ENCODE data around the gene ERICH3. TPM values are rescaled to one million over a fixed set of nuclear protein-coding genes. Genes with fewer than 3 reads are reported as not detected.

The ERICH3 gene
- total and polyA plus RNA-seq, 10 of the 15 experiments (the other 5 are each of a cell fraction or from before 2014, with no cell fraction given) = 0.03 to 0.09 (median 0.08) TPM; not detected in 7

DNA sequence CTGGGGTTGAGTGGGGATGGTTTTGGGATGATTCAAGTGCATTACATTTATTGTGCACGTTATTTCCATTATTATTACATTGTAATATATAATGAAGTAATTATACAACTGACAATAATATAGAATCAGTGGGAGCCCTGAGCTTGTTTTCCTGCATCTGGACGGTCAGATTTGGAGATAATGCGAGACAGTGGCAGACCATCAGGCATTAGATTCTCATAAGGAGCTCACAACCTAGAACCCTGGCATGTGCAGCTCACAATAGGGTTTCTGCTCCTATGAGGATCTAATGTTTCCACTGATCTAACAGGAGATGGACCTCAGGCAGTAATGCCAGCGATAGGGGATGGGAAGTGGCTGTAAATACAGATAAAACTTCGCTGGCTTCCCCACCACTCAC lies 83.3 kb downstream of the ERICH3 start (continued):
- TF ChIP-seq, protein P1, sequence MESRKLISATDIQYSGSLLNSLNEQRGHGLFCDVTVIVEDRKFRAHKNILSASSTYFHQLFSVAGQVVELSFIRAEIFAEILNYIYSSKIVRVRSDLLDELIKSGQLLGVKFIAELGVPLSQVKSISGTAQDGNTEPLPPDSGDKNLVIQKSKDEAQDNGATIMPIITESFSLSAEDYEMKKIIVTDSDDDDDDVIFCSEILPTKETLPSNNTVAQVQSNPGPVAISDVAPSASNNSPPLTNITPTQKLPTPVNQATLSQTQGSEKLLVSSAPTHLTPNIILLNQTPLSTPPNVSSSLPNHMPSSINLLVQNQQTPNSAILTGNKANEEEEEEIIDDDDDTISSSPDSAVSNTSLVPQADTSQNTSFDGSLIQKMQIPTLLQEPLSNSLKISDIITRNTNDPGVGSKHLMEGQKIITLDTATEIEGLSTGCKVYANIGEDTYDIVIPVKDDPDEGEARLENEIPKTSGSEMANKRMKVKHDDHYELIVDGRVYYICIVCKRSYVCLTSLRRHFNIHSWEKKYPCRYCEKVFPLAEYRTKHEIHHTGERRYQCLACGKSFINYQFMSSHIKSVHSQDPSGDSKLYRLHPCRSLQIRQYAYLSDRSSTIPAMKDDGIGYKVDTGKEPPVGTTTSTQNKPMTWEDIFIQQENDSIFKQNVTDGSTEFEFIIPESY (IDR thresholded peaks at IDR 0.05) = no peak
- TF ChIP-seq CBFB (IDR thresholded peaks at IDR 0.05; ENCODE audit: low read depth) (no peak), DPF2 (IDR thresholded peaks at IDR 0.05) (no peak), SP1 (IDR thresholded peaks at IDR 0.05; ENCODE audit: low read depth, low read length) (no peak), ASH2L (IDR thresholded peaks at IDR 0.05; ENCODE audit: borderline replicate concordance, low read depth) (no peak)

- ChIA-PET RAD21 (ENCODE audit: unreplicated experiment) (no interaction called here), CTCF (no interaction called here), POLR2A (no interaction called here), SMC1A (ENCODE audit: uncharacterized antibody, unreplicated experiment) (no interaction called here)
- BruUV-seq (replicated peaks) = no TSS peak
- ATAC-seq (no peak), FAIRE-seq (no peak), DNase-seq (ENCODE audit: low read depth, low spot score) (no peak)
- Histone ChIP-seq H3K36me3 (ENCODE audit: control insufficient read depth in 2 of 2, insufficient read depth in 2 of 2, low read length in 1 of 2) (no peaks in the 10 kb centered on the region), H3K4me1 (ENCODE audit: control insufficient read depth, insufficient read depth, low read length) (no peaks in the 10 kb centered on the region), H3K27ac (ENCODE audit: control insufficient read depth, insufficient read depth) (no peak overlapping the region), H2AFZ (ENCODE audit: control insufficient read depth, low read depth, low read length) (no peak overlapping the region), H3K27me3 (replicated peaks in 1 of 2; ENCODE audit: control insufficient read depth in 2 of 2, insufficient read depth in 2 of 2, low read length in 1 of 2) (no peaks in the 10 kb centered on the region), H3K9ac (ENCODE audit: control insufficient read depth, insufficient read depth, low read length) (no peak overlapping the region), H3K4me3 (no peak overlapping the region), H3K9me3 (replicated peaks; ENCODE audit: control insufficient read depth, insufficient read depth, low read length) (no peaks in the 10 kb centered on the region), H4K20me1 (ENCODE audit: control insufficient read depth, insufficient read depth) (no peaks in the 10 kb centered on the region), H3K79me2 (ENCODE audit: control insufficient read depth, insufficient read depth, low read length) (no peaks in the 10 kb centered on the region), H3K4me2 (ENCODE audit: control insufficient read depth, insufficient read depth) (no peak overlapping the region)
- in situ Hi-C loops (cut with MboI) (no loop called here), intact Hi-C loops (cut with micrococcal nuclease; ENCODE audit: unreplicated experiment) (no loop called here)
- TF ChIP-seq POLR2A (IDR thresholded peaks at IDR 0.05; ENCODE audit: low read depth, low read length) = no peak
- TF ChIP-seq CHD4 (IDR thresholded peaks at IDR 0.05) = no peak
- TF ChIP-seq NR2C1 (IDR thresholded peaks at IDR 0.05) = no peak
- TF ChIP-seq ELK1 (IDR thresholded peaks at IDR 0.05; ENCODE audit: low read depth, low read length) = no peak
- no peak for TF ChIP-seq RUNX3 (IDR thresholded peaks at IDR 0.05; ENCODE audit: low read length)
- 88% methylated on average over 2 of the region's 2 CpGs for WGBS (ENCODE audit: insufficient coverage, insufficient replicate concordance, low lambda C conversion rate, missing lambda C conversion rate)
These were observed 85.7 kb downstream of the ERICH3 start for GRCh38 chr1:74587888-74588287.
